M059J (cell line): ENCODE results near the gene TNIK. TPM values are rescaled to one million over a fixed set of nuclear protein-coding genes. Genes with fewer than 3 reads are reported as not detected.

Source experiments
- DNase-seq: peaks from one replicate; pipeline ENCODE4 v3.0.0-alpha.2; 2012; ENCODE audit warnings: low read depth
- total RNA-seq: library from RNA; depleted of rRNA; stranded (reverse); fragments of >200 nt; shearing (Covaris generic); gene quantifications from 2 replicates; pipeline ENCODE4 v1.2.3, GENCODE V29; 2014; rRNA removed

Gene TNIK
- 12.7 and 26.3 TPM in 2 replicates for total RNA-seq

- DNase-seq: peak; percentile 96
Measured at GRCh38 chr3:171459942-171460724, at the start of gene TNIK. TNIK (minus strand) TSS chr3:171460405; CDS start chr3:171460063, 342 bp downstream.

GRCh38 chr3:171508676-171509075 is 48.5 kb upstream of the TNIK start:
- no peak for DNase-seq

- no peak for DNase-seq
Measured at GRCh38 chr3:171508206-171508605, 48.0 kb upstream of the TNIK start.

- DNase-seq: no peak
Measured at GRCh38 chr3:171506743-171507319, 46.6 kb upstream of the TNIK start.

- DNase-seq: no peak
Measured at GRCh38 chr3:171505822-171506333, 45.7 kb upstream of the TNIK start.

GRCh38 chr3:171504376-171504775 is 44.2 kb upstream of the TNIK start:
- DNase-seq: no peak

GRCh38 chr3:171503817-171504216 is 43.6 kb upstream of the TNIK start:
- DNase-seq: no peak

- no peak for DNase-seq
Measured at GRCh38 chr3:171498921-171499320, 38.7 kb upstream of the TNIK start.

- no peak for DNase-seq
Measured at GRCh38 chr3:171497468-171497867, 37.3 kb upstream of the TNIK start.

GRCh38 chr3:171495413-171495812 is 35.2 kb upstream of the TNIK start:
- DNase-seq: no peak

GRCh38 chr3:171494457-171495109 is 34.4 kb upstream of the TNIK start:
- no peak for DNase-seq

GRCh38 chr3:171491361-171491760 is 31.2 kb upstream of the TNIK start:
- peak; percentile 8 for DNase-seq

- DNase-seq: no peak
Measured at GRCh38 chr3:171490901-171491300, 30.7 kb upstream of the TNIK start.

- DNase-seq: no peak
Measured at GRCh38 chr3:171489348-171489747, 29.1 kb upstream of the TNIK start.

GRCh38 chr3:171488479-171488878 is 28.3 kb upstream of the TNIK start:
- DNase-seq: no peak

- DNase-seq: no peak
Measured at GRCh38 chr3:171487382-171487781, 27.2 kb upstream of the TNIK start.

- no peak for DNase-seq
Measured at GRCh38 chr3:171485338-171485737, 25.1 kb upstream of the TNIK start.

- DNase-seq: no peak
Measured at GRCh38 chr3:171481011-171481410, 20.8 kb upstream of the TNIK start.

- DNase-seq: peak; percentile 33
Measured at GRCh38 chr3:171480526-171480925, 20.3 kb upstream of the TNIK start.

GRCh38 chr3:171476532-171477102 is 16.4 kb upstream of the TNIK start:
- no peak for DNase-seq

- DNase-seq: no peak
Measured at GRCh38 chr3:171472552-171472951, 12.3 kb upstream of the TNIK start.

GRCh38 chr3:171470714-171471227 is 10.6 kb upstream of the TNIK start:
- DNase-seq: no peak
